Endothelial cell of umbilical vein (primary cell): ENCODE measurements around the gene PTPN23. TPM values are rescaled to one million over a fixed set of nuclear protein-coding genes. Genes with fewer than 3 reads are reported as not detected.

Experiments used
- BruUV-seq: library from RNA; stranded (reverse); fragments of 400-500 nt; replicated peaks from 2 replicates; lab custom pipeline; 2021; lab: Mats Ljungman, UMichigan
- CTCF ChIA-PET: fragments of 300-600, 350-600 bp; sonication (Branson Sonifier 250); formaldehyde crosslinking; loops from one replicate; lab custom pipeline; 2021; ENCODE audit warnings: antibody characterized with exemption, inconsistent platforms; lab: Charles Lee
- POLR2A ChIA-PET: fragments of 300-600, 350-600 bp; sonication (Branson Sonifier 250); formaldehyde crosslinking; loops from one replicate; lab custom pipeline; 2021; ENCODE audit warnings: antibody characterized with exemption, inconsistent platforms; lab: Charles Lee
- DNase-seq: peaks from one replicate; pipeline ENCODE4 v3.0.0-alpha.2; 2011; ENCODE audit warnings: low read depth, low spot score
- FAIRE-seq: peaks from 2 replicates; lab custom pipeline; 2011; peaks lifted over from hg19 to GRCh38; lab: Jason Lieb, UNC
- H2AFZ ChIP-seq: 2 replicates; pipeline ENCODE4 v1.6.0; 2012; ENCODE audit warnings: low read depth, low read length, control low read depth, inconsistent platforms
- H3K27ac ChIP-seq: 2 replicates; pipeline ENCODE4 v1.5.1; 2011; ENCODE audit warnings: low read depth, mild to moderate bottlenecking, control low read depth, low read length, moderate library complexity; ENCODE audit not compliant: insufficient read depth
- H3K27me3 ChIP-seq, 2 experiments: 2 replicates each; pipeline versions ENCODE4 v1.6.0 to v1.6.1; 2011; ENCODE audit warnings: low read length in 2 of 2, mixed read lengths in 1 of 2; ENCODE audit not compliant: control insufficient read depth in 2 of 2, insufficient read depth in 2 of 2
- H3K36me3 ChIP-seq, 2 experiments: 2 replicates in 1 of 2; 3 replicates in 1 of 2; pipeline ENCODE4 v1.5.1; 2011; ENCODE audit warnings: low read length in 2 of 2, mild to moderate bottlenecking in 1 of 2, moderate library complexity in 1 of 2; ENCODE audit not compliant: control insufficient read depth in 2 of 2, insufficient read depth in 2 of 2; ENCODE audit errors: extremely low read depth in 1 of 2
- H3K4me1 ChIP-seq: 3 replicates; pipeline ENCODE4 v1.5.1; 2011; ENCODE audit warnings: mild to moderate bottlenecking, low read length; ENCODE audit not compliant: control insufficient read depth, insufficient read depth; ENCODE audit errors: extremely low read depth
- H3K4me2 ChIP-seq: 2 replicates; pipeline ENCODE4 v1.6.1; 2011; ENCODE audit warnings: low read length, control low read depth, mixed read lengths; ENCODE audit not compliant: insufficient read depth
- H3K4me3 ChIP-seq, 3 experiments: fragments of 200-600 bp in 1 of 3; sonication (generic), shearing (Covaris generic) in 1 of 3; replicated peaks in 1 of 3; 2 replicates each; pipeline ENCODE4 v1.5.1; 2011 to 2016; ENCODE audit warnings: control low read depth in 3 of 3, low read length in 3 of 3, mild to moderate bottlenecking in 2 of 3, inconsistent platforms in 1 of 3, low read depth in 1 of 3, moderate library complexity in 1 of 3; ENCODE audit not compliant: insufficient read depth in 1 of 3
- H3K79me2 ChIP-seq: 2 replicates; pipeline ENCODE4 v1.6.0; 2012; ENCODE audit warnings: low read length, inconsistent platforms; ENCODE audit not compliant: control insufficient read depth, insufficient read depth
- H3K9ac ChIP-seq: replicated peaks from 2 replicates; pipeline ENCODE3; 2011; ENCODE audit warnings: low read length, control low read depth; ENCODE audit not compliant: insufficient read depth; ENCODE audit errors: extremely low read depth
- H3K9me1 ChIP-seq: replicated peaks from 3 replicates; pipeline ENCODE4 v1.6.0; 2011; ENCODE audit warnings: mild to moderate bottlenecking, low read length; ENCODE audit not compliant: control insufficient read depth, insufficient read depth; ENCODE audit errors: extremely low read depth
- H3K9me3 ChIP-seq: replicated peaks from 2 replicates; pipeline ENCODE4 v1.5.1; 2012; ENCODE audit warnings: low read length, inconsistent platforms; ENCODE audit not compliant: control insufficient read depth, insufficient read depth
- H4K20me1 ChIP-seq: replicated peaks from 2 replicates; pipeline ENCODE3; 2011; ENCODE audit warnings: mild to moderate bottlenecking, low read length; ENCODE audit not compliant: control insufficient read depth, insufficient read depth; ENCODE audit errors: extremely low read depth
- CTCF ChIP-seq, 2 donors: IDR thresholded peaks; 1 replicate in 1 of 2; 2 replicates in 1 of 2; pipeline ENCODE4 v1.5.1; 2011; ENCODE audit warnings: low read length in 2 of 2, mild to moderate bottlenecking in 2 of 2, moderate library complexity in 2 of 2, control low read depth in 1 of 2, inconsistent platforms in 1 of 2, low read depth in 1 of 2; ENCODE audit not compliant: insufficient read depth in 1 of 2; ENCODE audit errors: extremely low read depth in 1 of 2
- EZH2 ChIP-seq: IDR thresholded peaks from 2 replicates; pipeline ENCODE4 v1.6.1; 2012; ENCODE audit warnings: borderline replicate concordance, low read depth, mild to moderate bottlenecking, moderate library complexity, low read length, inconsistent platforms; ENCODE audit not compliant: severe bottlenecking
- FOS ChIP-seq: IDR thresholded peaks from 2 replicates; pipeline ENCODE4 v1.6.1; 2011; ENCODE audit warnings: mild to moderate bottlenecking, low read length, moderate library complexity, borderline replicate concordance; ENCODE audit not compliant: insufficient read depth
- GATA2 ChIP-seq: IDR thresholded peaks from 2 replicates; pipeline ENCODE4 v1.7.0; 2011; ENCODE audit warnings: low read depth, mild to moderate bottlenecking, moderate library complexity, mixed read lengths, low read length; ENCODE audit not compliant: insufficient read length, insufficient read depth
- JUN ChIP-seq: IDR thresholded peaks from 2 replicates; pipeline ENCODE4 v1.6.1; 2011; ENCODE audit warnings: borderline replicate concordance, low read depth; ENCODE audit not compliant: insufficient read length, insufficient read depth
- MAX ChIP-seq: IDR thresholded peaks from 2 replicates; pipeline ENCODE4 v1.6.1; 2011; ENCODE audit not compliant: insufficient read depth, insufficient read length
- MYC ChIP-seq: IDR thresholded peaks from one replicate; pipeline ENCODE4 v1.6.1; 2011; ENCODE audit warnings: mild to moderate bottlenecking, low read depth, low read length
- POLR2A ChIP-seq: IDR thresholded peaks from 2 replicates; pipeline ENCODE4 v1.6.1; 2012; ENCODE audit warnings: low read depth, mild to moderate bottlenecking, control low read depth, low read length
- POLR2AphosphoS5 ChIP-seq: IDR thresholded peaks from 2 replicates; pipeline ENCODE4 v1.6.1; 2012; ENCODE audit warnings: low read depth, mild to moderate bottlenecking, control low read depth, low read length, moderate library complexity; ENCODE audit not compliant: insufficient read depth
- dilution Hi-C: fragments of 300-500 bp; cut with MboI; formaldehyde crosslinking; loops from one replicate; pipeline ENCODE4 v1.15.0; 2019; ENCODE audit warnings: low sequenced_read_pairs; ENCODE audit not compliant: extremely low pct_ligation_motif_present
- intact Hi-C: fragments of 100-400 bp; cut with micrococcal nuclease; formaldehyde crosslinking; loops from one replicate; pipeline ENCODE4 v1.10.0; 2022
- polyA plus RNA-seq, 4 experiments: library from polyadenylated mRNA; depleted of rRNA in 3 of 4; stranded (reverse) in 3 of 4; unstranded in 1 of 4; fragments of >200 nt; gene quantifications; 2 replicates each; pipeline versions ENCODE4 v1.2.1 to v1.2.3, GENCODE V29; 2011 to 2012; ENCODE audit warnings: missing spikeins in 1 of 4
- total RNA-seq: library from RNA; stranded (reverse); gene quantifications from 2 replicates; pipeline ENCODE4 v1.2.3, GENCODE V29; 2021

Gene PTPN23
- total and polyA plus RNA-seq, 2 donors (not counting 3 experiments of a cell fraction or from before 2014, with no cell fraction given), result 8.5 to 63.5 TPM

- ChIA-PET CTCF (no interaction called here), POLR2A (no interaction called here)
These were observed 14.0 kb upstream of the PTPN23 start for GRCh38 chr3:47366833-47367232.

More at GRCh38 chr3:47366833-47367232, 14.0 kb upstream of the PTPN23 start:
- FAIRE-seq (no peak), DNase-seq (no peak)
- dilution Hi-C loops (no loop called here), intact Hi-C loops (loop anchor here (5.0 kb wide), 1 partner anchor 440 kb away; no protein-coding TSS in a partner anchor)
- H3K27me3 ChIP-seq, result no peaks in the 10 kb centered on the region
- peaks cover 17% of the 10 kb centered on the region for H3K4me1 ChIP-seq
- no peaks in the 10 kb centered on the region for H4K20me1 ChIP-seq
- no peaks in the 10 kb centered on the region for H3K36me3 ChIP-seq
- no peak overlapping the region for H2AFZ ChIP-seq
- H3K9me3 ChIP-seq, result no peaks in the 10 kb centered on the region
- no peak overlapping the region for H3K27ac ChIP-seq
- H3K79me2 ChIP-seq, result no peaks in the 10 kb centered on the region
- no TSS peak for BruUV-seq
- TF ChIP-seq POLR2AphosphoS5 (no peak), POLR2A (no peak), FOS (no peak), EZH2 (no peak), MAX (no peak), MYC (no peak), GATA2 (no peak), JUN (no peak), CTCF (IDR thresholded peaks at IDR 0.05; ENCODE audit: extremely low read depth in 1 of 2, insufficient read depth in 1 of 2, low read depth in 1 of 2, low read length in 2 of 2) (no peak)
- no peak overlapping the region for H3K9ac ChIP-seq
- H3K4me3 ChIP-seq, result no peak overlapping the region
- no peaks in the 10 kb centered on the region for H3K9me1 ChIP-seq
- no peak overlapping the region for H3K4me2 ChIP-seq
